Thyroid gland (tissue), 4 donors: Measurements from ENCODE around the gene ZNF865.

Experiments
- POLR2A ChIP-seq, 2 donors: fragments of 450-650 bp; IDR thresholded peaks; one replicate each; pipeline ENCODE4 v1.6.1; 2017; ENCODE audit warnings: antibody characterized with exemption in 2 of 2, mild to moderate bottlenecking in 2 of 2, moderate library complexity in 1 of 2
- TF ChIP-seq, protein P1 (sequence below), 6 experiments: fragments of 200-600 bp in 3 of 6; fragments of 450-650 bp in 3 of 6; sonication (generic) in 3 of 6; IDR thresholded peaks; one replicate each; pipeline ENCODE4 v1.5.1; 2016 to 2019; ENCODE audit warnings: antibody characterized with exemption in 6 of 6, mild to moderate bottlenecking in 2 of 6, inconsistent platforms in 1 of 6, moderate library complexity in 1 of 6

DNA sequence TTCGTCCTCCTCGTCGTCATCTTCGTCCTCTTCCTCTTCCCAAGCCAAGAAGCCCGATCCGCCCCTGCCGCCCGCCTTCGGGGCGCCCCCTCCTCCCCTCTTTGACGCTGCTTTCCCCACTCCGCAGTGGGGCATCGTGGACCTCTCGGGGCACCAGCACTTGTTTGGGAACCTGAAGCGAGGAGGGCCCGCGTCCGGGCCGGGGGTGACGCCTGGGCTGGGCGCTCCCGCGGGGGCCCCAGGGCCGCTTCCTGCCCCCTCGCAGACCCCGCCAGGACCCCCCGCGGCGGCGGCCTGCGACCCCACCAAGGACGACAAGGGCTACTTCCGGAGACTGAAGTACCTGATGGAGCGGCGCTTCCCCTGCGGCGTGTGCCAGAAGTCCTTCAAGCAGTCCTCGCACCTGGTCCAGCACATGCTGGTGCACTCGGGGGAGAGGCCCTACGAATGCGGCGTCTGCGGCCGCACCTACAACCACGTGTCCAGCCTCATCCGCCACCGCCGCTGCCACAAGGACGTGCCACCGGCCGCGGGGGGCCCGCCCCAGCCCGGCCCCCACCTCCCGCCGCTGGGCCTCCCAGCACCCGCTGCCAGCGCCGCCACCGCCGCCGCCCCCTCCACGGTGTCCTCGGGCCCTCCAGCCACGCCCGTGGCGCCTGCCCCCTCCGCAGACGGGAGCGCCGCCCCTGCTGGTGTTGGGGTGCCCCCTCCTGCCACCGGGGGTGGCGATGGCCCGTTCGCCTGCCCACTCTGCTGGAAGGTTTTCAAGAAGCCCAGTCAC is 8.7 kb downstream of the ZNF865 start:
- no peak for TF ChIP-seq POLR2A (IDR thresholded peaks at IDR 0.05)
- TF ChIP-seq, protein P1, sequence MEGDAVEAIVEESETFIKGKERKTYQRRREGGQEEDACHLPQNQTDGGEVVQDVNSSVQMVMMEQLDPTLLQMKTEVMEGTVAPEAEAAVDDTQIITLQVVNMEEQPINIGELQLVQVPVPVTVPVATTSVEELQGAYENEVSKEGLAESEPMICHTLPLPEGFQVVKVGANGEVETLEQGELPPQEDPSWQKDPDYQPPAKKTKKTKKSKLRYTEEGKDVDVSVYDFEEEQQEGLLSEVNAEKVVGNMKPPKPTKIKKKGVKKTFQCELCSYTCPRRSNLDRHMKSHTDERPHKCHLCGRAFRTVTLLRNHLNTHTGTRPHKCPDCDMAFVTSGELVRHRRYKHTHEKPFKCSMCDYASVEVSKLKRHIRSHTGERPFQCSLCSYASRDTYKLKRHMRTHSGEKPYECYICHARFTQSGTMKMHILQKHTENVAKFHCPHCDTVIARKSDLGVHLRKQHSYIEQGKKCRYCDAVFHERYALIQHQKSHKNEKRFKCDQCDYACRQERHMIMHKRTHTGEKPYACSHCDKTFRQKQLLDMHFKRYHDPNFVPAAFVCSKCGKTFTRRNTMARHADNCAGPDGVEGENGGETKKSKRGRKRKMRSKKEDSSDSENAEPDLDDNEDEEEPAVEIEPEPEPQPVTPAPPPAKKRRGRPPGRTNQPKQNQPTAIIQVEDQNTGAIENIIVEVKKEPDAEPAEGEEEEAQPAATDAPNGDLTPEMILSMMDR (IDR thresholded peaks at IDR 0.05) = no peak
